Putamen (tissue), 1 donor: Measurements from ENCODE around the gene DNAJB12.
"Not testable (repeated sequence)": the region's sequence is repeated elsewhere in the genome, so short reads cannot be mapped to it uniquely, and the experiment has no call there.

Experiments used
- DNase-seq: peaks from one replicate; pipeline ENCODE4 v3.0.0-alpha.2; 2016; ENCODE audit warnings: low spot score

Gene DNAJB12

DNA sequence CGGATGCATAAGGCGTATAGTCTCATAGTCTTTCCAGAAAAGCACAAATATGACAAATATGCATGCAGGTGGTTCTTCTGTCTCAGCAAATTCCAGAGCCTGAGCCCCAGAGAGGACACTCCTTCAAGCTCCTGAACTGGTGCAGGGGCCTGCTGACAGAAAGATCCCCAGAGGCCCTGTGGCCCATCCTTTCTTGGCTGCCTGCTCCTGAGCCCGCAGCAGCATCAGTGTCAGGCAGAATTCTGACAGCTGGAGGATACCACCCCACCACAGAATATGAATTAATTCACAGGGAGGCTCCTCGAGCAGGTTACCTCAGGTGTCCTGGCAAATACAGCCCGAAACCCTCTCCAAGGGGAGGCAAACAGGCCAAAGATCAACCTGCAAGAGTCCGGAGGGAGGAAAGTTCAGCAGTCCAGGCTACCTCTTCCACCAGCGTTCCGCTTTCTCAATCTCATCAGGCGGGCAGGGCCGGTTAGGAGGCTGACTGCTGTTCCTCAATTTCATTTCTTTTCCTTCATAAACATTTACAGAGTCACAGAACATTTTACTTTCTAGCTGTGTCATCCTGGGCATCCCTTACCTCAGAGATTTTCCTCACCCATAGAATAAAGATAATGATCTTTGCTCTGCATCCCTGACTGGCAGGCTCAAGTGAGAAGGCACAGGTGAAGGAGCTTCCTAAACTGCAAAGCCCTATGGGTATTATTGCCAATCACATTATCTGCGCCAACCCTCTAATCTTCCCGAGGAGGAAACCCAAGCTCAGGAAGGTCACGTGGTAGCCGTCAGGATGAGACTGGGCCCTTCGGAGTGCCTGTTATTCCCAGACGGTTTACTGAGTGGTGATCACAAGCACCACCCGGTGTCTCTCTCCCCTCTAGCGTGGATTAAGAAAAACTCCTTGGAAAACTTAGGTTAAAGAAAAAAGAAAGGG is 1.4 kb downstream of the DNAJB12 start:
- no peak for DNase-seq

DNA sequence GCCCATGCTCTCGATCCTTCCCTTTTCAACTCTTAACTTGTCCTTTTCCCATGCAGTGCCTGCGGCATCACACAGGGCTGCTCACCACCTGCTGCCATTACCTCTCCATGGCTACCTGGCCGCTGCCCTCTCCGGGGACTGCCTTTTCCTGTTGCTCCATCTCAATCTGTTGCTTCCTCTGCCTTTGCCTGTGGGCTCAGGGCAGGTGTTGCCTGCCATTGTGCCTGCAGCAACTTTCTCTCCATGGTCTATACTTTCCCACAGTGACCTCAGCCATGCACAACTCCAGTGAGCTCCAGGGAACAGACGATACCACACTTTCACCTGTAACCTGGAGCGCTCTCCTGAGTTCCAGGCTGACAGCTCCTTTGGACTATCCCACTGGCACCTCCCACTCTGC is 3.2 kb downstream of the DNAJB12 start:
- no peak for DNase-seq

DNA sequence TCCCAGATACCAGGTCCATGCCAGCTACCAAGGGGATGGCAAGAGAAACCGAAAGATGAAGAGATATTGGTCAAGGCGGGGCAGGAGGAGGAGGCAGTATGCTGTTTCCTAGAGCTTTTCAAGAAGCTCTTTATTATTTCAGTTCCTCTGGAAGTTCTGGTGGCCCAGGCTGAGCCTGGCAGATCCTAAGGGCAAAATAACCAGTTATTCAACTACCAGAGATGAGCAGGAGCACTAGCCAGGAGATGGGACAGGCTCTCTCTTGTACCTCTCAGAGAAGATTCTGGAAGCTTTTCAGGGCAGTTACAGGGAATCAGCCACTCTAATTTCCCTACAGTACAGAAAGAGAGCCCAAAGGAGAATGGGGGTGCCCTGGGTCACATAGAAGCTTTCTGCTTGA is 5.3 kb downstream of the DNAJB12 start:
- no peak for DNase-seq

DNA sequence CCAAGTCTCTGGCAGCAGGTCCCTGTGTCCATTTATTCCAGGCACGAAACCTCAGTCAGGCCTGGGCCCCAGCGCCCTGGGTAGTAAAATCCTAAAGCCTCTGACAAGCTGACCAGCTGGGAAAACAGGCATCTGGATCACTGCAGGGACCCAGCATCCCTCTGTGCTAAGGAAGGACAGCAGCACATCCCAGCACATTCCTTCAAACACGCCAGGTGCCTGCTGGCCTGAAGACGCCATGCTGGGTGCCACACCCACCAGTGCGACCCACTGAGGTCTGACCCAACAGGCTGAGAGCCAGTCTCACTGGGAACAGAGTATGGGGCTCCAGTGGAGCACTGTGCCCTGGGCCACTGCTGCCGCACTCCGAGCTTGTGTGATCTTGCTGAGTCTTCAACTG is 6.4 kb downstream of the DNAJB12 start:
- no peak for DNase-seq

DNA sequence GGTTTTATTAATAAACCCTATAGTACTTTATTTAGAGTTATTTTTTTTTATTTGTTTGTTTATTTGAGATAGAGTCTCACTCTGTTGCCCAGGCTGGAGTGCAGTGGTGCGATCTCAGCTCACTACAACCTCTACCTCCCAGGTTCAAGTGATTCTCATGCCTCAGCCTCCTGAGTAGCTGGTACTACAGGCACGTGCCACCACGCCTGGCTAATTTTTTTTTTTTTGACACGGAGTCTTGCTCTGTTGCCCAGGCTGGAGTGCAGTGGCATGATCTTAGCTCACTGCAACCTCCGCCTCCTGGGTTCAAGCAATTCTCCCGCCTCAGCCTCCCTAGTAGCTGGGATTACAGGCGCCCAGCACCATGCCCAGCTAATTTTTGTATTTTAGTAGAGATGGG is 8.6 kb downstream of the DNAJB12 start:
- not testable (repeated sequence) for DNase-seq

DNA sequence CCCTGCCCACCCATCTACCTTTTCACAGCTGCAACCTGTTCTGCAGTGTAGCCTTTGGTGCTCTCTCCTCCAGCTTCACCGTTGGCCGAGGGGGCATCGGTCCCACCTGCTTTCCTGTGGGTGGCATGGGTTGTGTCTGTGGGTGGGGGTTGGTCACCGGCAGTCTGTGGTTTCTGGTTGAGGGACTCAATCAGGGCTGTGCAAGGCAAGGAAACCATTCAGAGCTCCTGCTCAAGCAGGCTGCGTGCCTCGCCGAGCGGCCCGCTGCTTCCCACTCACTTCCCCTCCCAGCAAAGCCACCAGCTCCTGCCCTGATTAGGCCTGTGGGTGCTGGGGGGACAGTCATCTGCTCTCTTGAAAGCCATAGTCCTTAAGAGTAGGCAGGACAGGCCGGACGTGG is 9.8 kb downstream of the DNAJB12 start:
- DNase-seq = no peak

DNA sequence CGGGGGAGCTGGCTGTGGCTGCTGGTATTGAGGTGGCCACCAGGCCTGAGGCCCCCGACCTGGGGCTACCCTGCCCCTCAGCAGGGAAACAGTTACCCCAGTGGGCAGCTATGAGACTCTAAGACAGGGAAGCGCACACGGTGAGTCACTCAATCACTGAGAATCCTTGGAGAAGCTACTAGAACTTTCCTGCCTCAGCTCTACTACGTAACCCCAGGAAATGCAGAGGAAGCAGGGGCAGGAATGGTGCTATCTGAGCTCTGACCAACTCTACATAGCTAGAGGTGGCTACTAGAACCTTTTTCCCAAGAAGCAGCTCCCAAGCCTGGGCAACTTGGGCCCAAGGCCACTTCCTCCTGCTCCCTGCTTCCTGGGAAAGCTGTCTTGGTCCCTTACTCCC is 11.8 kb downstream of the DNAJB12 start:
- DNase-seq = no peak

DNA sequence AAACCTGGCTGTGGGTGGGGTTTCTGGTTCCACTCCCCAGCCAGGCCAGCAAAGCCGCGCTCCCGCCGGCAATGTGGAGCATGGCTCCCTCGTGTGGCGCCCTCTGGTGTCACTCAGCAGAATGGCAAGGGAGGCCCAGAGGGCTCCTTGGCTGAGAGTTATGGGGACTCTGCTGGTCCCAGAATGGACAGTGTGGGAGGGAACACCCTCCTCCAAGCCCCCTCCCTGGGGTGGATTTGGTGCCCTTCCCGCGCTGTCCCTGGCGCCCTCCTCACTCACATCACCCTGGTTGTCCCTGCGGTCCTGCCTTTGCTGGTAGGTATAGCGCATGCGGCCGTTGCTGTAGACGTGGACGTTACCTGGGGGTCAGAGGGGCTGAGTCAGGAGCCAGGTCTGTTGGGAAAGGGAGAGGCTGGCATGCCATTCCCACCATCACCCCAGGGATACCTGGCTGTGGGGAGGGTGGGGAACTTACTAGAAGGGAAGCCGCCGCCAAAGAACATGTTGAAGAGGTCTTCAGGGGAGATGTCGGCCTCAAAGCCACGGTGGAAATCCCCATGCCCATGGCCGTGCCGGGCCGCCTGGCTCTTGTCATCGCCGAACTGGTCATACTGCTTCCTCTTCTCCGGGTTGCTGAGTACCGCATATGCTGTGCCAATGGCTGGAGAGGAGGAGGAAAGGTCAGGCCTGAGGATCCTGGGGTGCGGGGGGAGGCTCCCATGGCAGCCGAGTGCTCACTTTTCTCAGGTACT is 14.0 kb downstream of the DNAJB12 start:
- no peak for DNase-seq

DNA sequence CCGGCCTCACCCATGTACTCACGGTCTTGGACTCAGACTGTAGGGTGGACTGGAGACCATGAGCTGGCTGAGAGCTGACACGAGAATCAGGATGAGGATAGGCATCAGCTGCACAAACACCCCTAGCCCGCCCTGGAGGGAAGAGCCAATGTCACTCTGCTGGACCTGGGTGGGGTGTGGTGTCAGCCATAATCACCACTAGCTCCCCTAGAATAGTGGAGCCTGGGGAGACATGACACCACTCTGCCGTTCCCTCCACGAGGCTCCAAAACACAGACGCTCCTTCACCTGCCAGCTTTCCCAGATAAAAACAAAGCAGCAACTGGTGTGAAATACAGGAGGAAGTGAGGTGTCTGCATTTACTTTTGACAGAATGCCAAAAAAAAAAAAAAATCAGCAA is 16.5 kb downstream of the DNAJB12 start:
- DNase-seq = no peak

DNA sequence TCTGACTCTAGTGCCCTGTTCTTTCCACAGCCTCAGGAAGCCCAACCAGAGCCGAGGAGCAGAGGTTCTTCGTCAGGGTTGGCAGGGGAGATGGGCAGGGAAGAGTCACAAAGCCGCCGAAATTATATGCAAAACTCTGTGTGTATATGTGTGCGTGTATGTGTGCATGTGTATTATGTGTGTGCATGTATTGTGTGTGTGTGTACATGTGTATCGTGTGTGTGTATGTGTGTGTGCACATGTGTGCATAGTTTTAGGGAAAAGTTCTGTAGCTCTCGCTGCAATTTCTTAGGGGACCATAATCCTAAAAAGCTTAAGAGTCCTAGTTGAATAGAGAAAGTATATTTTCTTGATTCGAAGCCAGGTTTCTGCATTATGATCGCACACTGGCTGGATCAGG is 17.0 kb downstream of the DNAJB12 start:
- no peak for DNase-seq

DNA sequence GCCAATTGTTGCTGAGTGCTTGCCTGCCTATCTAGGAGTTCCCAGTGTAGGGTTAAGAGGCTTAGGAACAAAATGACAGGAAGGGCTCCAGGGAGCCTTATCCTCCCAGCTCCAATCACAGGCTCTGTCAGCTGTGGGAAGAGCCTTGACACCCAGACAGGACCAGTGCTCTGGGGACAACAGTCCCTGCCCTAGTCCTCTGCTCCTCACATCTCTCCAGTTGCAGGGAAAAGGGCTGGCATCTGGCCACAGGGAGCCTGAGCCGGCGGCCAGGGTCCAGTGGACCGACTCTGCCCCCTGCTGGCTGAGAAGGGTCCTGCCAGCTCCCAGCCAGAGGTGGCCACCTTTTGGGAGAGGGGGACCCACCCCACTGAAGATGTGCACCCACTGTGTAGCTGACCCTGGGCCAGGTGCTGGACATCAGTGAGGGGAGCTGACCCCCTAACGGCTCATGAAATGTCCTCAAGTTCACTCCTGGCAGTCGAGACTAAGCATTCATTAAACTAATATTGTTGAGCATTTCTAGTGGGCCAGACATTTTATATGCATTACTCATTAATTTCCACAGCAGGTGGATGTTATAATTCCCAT is 17.6 kb downstream of the DNAJB12 start:
- DNase-seq = no peak

DNA sequence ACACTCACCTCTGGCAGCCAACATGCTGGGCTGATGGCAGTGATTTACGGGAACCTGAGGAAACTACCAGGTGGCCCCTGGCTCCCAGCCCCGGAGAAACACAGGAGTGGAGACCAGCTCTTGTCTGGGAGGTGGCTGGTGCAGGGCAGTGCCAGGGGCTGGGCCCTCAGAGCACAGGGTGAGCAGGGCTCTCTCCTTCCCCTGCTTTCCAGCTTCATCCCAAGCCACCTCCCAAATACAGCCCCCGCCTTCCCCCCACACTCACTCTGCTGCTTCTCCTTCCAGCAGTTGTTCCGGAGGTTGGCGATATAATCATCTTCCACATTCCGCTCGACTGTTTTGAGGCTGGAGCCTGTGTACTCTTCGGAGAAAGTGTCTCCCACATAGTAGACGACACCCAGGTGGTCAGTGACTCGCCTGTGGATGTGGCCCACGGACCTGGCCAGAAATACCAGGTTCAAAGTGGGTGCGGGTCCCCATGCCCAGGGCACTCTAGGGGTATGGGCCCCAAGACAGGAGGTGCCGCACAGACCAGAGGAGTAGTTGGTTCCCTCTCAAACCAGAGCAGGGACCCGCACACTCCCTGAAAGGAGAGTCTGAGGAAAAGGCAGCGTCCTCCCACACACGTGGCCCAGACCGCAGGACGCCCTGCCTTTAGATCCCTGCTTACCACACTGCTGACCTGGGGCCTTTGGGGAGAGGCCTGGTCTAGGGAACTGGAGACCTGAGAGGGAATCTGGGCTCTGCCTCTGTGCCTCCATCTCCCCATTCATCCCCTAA is 18.3 kb downstream of the DNAJB12 start:
- no peak for DNase-seq

DNA sequence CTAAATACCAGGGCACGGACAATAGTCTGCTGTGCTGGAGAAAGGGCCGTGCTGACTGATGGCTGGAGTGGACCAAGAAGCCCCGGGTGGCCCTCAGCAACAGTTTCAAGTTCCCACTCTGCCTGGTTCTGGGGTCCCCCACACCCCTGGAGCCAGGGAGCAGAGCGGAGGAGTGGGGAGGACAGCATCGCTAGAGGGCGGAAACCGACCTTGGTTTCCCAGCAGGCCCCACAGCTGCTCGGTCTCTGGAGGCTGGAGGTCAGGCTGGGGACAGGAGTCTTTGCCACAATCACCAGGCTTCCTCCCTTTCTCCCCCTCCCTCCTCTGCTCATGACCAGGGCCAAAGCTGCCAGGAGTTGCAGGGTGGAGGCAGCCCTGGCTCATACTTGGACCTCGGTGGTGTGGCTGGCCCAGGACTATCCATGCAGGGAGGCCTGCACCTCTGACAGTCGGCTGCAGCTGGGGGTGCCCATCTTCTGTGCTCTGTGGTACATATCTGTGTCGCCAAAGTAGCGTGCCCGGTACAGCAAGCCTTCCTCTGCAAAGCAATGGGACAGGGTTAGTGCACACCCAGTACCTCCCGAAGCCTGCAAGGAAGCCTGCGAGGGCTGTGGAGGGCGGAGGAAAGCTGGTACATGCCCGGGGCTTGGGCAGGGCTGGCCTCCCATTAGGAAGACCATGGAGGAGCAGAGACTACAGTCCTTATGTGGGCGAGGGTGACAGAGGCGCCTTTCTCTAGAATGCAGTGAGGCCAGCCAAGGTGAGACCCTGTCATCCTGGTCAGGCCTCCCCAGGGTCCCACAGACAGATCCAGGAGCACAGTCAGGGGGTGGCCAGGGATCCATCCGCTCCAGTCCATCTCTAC is 19.1 kb downstream of the DNAJB12 start:
- DNase-seq = no peak

DNA sequence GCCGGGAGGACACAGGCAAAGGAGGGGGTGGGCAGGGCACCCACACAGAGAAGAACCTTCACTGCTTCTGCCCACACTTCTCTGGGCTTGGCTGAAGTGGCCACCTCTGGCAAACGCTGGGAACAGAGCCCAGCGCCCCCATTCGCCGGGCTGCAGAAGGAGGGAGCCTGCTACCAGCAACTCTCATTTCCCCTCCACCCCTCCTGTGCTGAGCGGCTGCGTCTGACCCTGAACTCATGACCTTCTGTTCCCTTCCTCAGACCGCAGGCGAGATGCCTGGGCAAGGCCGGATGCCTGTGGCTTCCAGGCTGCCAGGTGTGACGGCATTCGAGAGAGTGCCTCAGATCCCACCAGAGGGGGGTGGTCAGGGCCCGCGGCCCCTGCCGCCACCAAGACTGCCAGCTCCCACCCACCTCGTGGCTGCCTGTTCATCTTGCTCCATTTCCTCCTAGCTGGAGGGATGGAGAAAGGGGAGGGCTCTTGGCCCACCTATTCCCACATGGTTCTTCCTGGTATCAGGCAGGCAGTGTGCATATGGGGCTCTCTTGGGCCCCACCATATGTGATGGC is 19.8 kb downstream of the DNAJB12 start:
- no peak for DNase-seq

DNA sequence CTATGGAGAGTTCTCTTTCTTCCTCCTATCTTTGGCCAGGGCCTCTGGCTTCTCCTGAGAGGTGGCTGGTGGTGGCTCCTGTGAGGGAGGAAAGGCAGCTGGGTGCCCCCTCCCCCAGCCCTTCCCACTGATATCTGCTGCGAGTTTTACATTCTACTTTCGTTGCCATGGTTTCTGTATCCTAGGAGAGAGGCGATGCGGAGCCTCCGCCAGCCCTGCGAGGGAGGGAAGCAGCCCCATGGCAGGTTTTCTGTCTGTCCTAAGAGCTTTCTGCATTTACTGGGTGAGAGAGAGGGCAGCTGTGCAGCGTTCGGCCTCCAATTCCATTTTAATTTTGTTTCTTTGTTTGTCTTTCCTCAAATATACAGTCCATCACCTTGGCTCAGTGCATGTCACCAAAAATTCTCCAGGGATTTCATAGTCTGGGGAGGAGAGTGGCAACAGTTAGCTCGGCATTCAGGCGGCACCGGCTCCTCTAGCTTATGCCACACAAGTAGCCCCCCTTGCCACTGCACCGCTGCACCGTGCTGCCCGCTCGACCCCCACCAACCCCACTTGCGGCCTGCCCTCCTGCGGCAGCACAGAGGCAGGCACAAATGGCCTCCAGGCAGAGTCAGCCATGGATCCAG is 20.4 kb downstream of the DNAJB12 start:
- DNase-seq = peak; percentile 83

DNA sequence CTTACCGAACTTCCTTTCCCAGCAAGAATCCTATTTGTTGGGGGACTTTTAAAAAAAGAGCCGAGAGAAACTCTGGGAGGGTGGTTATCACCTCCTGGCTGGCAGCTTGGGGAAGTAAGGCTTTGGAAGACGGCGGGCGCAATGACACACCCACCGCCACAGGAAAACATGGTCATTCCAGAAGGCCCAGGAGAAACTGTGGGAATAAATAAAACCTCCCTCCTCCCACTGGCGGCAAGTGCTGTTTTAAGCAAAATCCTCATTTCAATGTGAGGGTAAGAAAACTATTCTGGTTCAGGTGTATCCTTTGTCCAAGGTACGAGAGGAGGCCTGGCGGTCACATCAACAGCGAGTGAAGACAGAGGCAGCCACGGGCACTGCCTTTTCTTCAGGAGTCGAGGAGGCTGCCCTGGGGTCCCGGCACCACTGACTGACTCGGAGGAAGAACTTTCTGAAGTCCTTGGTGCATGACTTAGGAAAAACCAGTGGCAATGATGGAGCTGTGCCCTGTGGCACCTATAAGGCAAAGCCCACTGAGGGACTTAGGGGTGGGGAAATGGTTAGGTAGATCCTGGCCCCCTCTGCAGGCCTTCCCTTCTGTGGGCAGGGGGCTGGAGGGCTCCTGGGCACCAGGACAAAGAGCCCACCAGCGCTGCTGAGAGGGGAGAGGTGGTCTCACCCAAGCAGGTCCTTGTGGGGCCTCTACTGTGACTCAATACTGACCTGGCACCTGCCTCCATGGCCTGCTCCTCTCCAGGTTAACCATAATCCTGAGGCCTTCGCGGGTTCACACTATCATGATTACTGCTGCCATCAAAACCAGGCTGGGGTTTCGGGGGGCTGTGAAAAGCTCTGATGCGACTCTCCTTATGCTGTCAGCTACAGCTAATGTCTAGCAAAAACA is 21.4 kb downstream of the DNAJB12 start:
- DNase-seq = no peak

DNA sequence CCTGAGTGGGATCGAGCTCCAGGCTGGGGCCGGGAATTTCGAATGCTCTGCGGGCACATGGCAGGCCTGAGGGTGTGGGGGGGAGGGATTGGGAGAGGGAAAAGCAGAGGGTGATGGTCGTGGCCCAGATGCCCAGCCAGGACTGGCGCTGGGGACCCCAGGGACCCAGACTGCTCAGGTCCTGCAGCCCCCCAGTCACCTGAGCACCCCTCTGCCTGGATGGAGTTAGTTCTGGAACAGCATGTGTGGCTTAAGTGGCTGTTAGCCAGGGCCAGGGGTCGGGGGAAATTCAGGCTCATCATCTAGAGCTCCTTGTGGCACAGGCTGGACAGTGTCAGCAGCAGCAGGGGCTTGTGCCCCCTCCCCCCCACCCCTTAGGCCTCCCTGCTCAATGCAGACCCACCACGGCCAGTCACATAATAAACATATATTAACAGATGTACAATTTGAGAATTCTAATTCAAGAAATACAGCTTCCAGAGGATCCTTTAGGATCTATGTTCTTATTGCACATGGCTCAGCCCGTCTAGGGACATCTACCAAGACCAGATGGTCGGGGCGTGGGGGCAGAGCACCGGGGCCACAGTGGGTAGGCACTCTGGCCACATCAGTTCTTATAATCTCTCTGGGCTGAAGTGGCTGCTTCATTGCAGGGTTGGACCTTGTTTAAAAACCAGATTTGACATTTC is 22.2 kb downstream of the DNAJB12 start:
- DNase-seq = no peak

DNA sequence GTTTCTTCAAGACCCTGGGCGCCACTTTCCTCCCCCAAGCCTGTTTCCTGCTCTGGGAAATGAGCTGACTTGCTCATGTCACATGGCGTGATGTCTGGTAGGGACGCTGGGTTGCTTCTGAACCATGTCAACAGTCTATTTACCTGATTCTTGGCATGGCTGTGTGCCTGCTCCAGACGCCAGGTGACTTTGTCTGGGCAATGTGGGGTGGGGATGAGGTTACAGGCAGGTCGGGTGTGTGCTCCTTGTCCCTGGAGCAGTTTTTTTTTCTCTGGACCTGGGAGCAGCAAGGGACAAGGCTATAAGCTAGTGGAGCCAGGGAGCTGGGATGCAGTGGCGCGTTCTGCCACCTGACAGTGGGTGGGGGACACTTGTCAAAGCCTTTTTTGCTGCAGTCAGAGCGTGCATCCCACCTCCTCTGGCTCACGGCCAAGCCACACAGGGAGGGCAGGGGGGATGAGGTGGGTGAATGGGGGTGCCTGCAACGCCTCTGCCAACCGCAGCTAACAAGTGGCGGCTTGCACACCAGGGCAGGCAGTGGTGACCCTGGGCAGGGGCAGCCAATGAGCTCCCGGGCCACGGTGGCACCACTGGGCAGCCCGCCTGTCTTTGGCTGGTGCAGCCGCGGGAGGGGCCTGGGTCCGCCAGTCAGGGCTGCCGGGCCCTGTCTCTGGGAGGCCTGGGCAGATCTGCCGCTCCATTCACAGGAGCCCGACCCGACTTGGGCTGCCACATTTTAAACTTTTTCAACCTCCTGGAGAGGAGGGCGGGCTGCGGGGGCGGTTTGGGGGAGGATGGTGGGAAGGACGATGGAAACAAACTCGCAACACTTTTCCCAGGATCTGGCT is 22.9 kb downstream of the DNAJB12 start:
- peak; percentile 91 for DNase-seq
